ENCODE measurements around the gene RHBDD3.
A peak's percentile ranks its signal among the peaks of the same experiment; 100 is the strongest.

The RHBDD3 gene

GRCh38 chr22:29306175-29306834 is 38.5 kb upstream of the RHBDD3 start, which contains the start of gene GAS2L1:
Gene GAS2L1 (plus strand): TSS chr22:29306650. CDS start chr22:29308106, 1,456 bp downstream.
- DNase-seq = peak; percentile 75

GRCh38 chr22:29305836-29306174 is 38.0 kb upstream of the RHBDD3 start:
- DNase-seq = no peak

- no peak for DNase-seq
Measured at GRCh38 chr22:29302681-29303465, 35.1 kb upstream of the RHBDD3 start.

GRCh38 chr22:29302402-29302680 is 34.6 kb upstream of the RHBDD3 start:
- DNase-seq = no peak

GRCh38 chr22:29301716-29302401 is 34.1 kb upstream of the RHBDD3 start:
- DNase-seq = no peak

GRCh38 chr22:29300807-29301601 is 33.2 kb upstream of the RHBDD3 start:
- DNase-seq = no peak

GRCh38 chr22:29300467-29300806 is 32.7 kb upstream of the RHBDD3 start:
- DNase-seq = no peak

GRCh38 chr22:29299136-29299900 is 31.5 kb upstream of the RHBDD3 start:
- DNase-seq = no peak

- no peak for DNase-seq
Measured at GRCh38 chr22:29298641-29299040, 30.9 kb upstream of the RHBDD3 start.

GRCh38 chr22:29292379-29292778 is 24.6 kb upstream of the RHBDD3 start:
- DNase-seq = no peak

GRCh38 chr22:29291215-29291614 is 23.4 kb upstream of the RHBDD3 start:
- no peak for DNase-seq

- no peak for DNase-seq
Measured at GRCh38 chr22:29290061-29290460, 22.3 kb upstream of the RHBDD3 start.

GRCh38 chr22:29288837-29289236 is 21.1 kb upstream of the RHBDD3 start:
- no peak for DNase-seq

GRCh38 chr22:29284196-29284595 is 16.4 kb upstream of the RHBDD3 start:
- no peak for DNase-seq

- no peak for DNase-seq
Measured at GRCh38 chr22:29277927-29278326, 10.1 kb upstream of the RHBDD3 start.

- no peak for DNase-seq
Measured at GRCh38 chr22:29275819-29276565, 8.2 kb upstream of the RHBDD3 start.

GRCh38 chr22:29275167-29275566 is 7.4 kb upstream of the RHBDD3 start:
- DNase-seq = no peak

GRCh38 chr22:29272624-29273023 is 4.8 kb upstream of the RHBDD3 start:
- no peak for DNase-seq

GRCh38 chr22:29270475-29271271 is 2.9 kb upstream of the RHBDD3 start:
- DNase-seq = peak; percentile 33

- no peak for DNase-seq
Measured at GRCh38 chr22:29269731-29270474, 2.1 kb upstream of the RHBDD3 start.

All from fibroblast of upper back skin (primary cell).